Upper lobe of left lung (tissue), 6 donors: ENCODE results near the gene FAM13A. TPM values are rescaled to one million over a fixed set of nuclear protein-coding genes. Genes with fewer than 3 reads are reported as not detected.

Experiments used
- ATAC-seq, 2 donors: fragments of 200-7000 bp; cut with Tn5 transposase; one replicate each; pipeline ENCODE4 v1.9.1; 2022; ENCODE audit warnings: mild to moderate bottlenecking in 2 of 2, moderate library complexity in 2 of 2; ENCODE audit not compliant: low FRiP score in 2 of 2
- DNase-seq, 2 donors: peaks; one replicate each; pipeline ENCODE4 v3.0.0-alpha.2; 2019 to 2020
- H3K27ac ChIP-seq, 4 donors: fragments of 200-600 bp; sonication (generic); one replicate each; pipeline ENCODE4 v1.5.1; 2016 to 2019
- H3K27me3 ChIP-seq, 4 donors: fragments of 200-600 bp; sonication (generic); one replicate each; pipeline ENCODE4 v1.5.1; 2017 to 2019
- H3K36me3 ChIP-seq, 4 donors: fragments of 200-600 bp; sonication (generic); one replicate each; pipeline ENCODE4 v1.5.1; 2016 to 2019
- H3K4me1 ChIP-seq, 4 donors: fragments of 200-600 bp; sonication (generic); one replicate each; pipeline ENCODE4 v1.5.1; 2018 to 2019
- H3K4me3 ChIP-seq, 4 donors: fragments of 200-600 bp; sonication (generic); one replicate each; pipeline ENCODE4 v1.5.1; 2017 to 2019; ENCODE audit warnings: mild to moderate bottlenecking in 2 of 4, moderate library complexity in 1 of 4
- H3K9me3 ChIP-seq, 4 donors: fragments of 200-600 bp; sonication (generic); one replicate each; pipeline ENCODE4 v1.5.1; 2018 to 2019
- CTCF ChIP-seq, 6 experiments: fragments of 450-650 bp in 4 of 6; fragments of 200-600 bp in 2 of 6; sonication (generic) in 2 of 6; IDR thresholded peaks; one replicate each; pipeline ENCODE4 v1.5.1; 2016 to 2019; ENCODE audit warnings: antibody characterized with exemption in 6 of 6
- EP300 ChIP-seq, 4 donors: sonication (generic); formaldehyde crosslinking; IDR thresholded peaks; one replicate each; pipeline ENCODE4 v1.5.1; 2017; ENCODE audit warnings: antibody characterized with exemption in 4 of 4, control low read depth in 2 of 4
- POLR2A ChIP-seq, 4 donors: fragments of 450-650 bp; IDR thresholded peaks; one replicate each; pipeline ENCODE4 v1.5.1; 2016 to 2017; ENCODE audit warnings: antibody characterized with exemption in 4 of 4, mild to moderate bottlenecking in 2 of 4
- POLR2AphosphoS5 ChIP-seq, 2 donors: sonication (generic); formaldehyde crosslinking; IDR thresholded peaks; one replicate each; pipeline ENCODE4 v1.5.1; 2017; ENCODE audit warnings: antibody characterized with exemption in 2 of 2
- WGBS, 2 donors: methylation state at CpG; one replicate each; pipeline ENCODE4 v1.1.5; 2017 to 2018; 5-methylcytosine and 5-hydroxymethylcytosine counted together
- total RNA-seq, 6 donors: library from RNA; depleted of rRNA in 4 of 6; stranded (reverse); fragments of >200 nt in 4 of 6; gene quantifications; one replicate each; pipeline versions ENCODE4 v1.1.0 to v1.2.1, GENCODE V29; 2016 to 2021
- donor health status: DM: no; HTN: no; CAD: no; lungs with moderate emphysema.
- donor health status: DM: no; HTN: yes; CAD: no; lungs with severe emphysema.

FAM13A gene
- 100 to 1,000 TPM in 1 of 6 donors, 10 to 100 TPM in 5; 15.8 to 173 (median 34.1) TPM for total RNA-seq

DNA sequence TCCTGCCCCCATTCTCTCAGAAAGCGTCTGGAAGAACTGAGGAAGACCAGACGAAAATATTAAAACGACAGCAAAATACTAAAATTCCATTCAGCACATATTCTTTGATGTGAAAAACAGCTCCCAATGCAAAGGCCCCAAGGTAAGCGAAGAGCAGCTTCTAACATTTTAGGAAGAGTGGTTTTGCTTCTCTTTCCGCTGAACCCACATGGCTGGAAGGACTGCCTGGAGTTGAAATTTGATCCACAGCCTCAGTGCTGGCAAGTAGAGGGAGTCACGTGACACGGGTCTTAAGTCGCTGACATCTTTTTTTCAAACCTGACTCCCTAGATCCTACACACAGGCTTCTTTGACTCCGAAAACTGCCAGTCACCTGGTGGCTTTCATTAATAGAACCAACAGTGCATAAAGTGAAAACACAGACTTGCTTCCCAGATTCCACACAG, at the start of gene FAM13A:
Gene FAM13A (minus strand): TSS at position 233 of the 446 bp plus-strand sequence. CDS start 221 bp downstream, at position 12.
- peaks cover 0 to 9% (median 2%) of the 10 kb centered on the region in 4 donors for H3K4me1 ChIP-seq
- no peaks in the 10 kb centered on the region for H3K9me3 ChIP-seq
- H3K4me3 ChIP-seq, result peak within 1 kb of the TSS; percentile 9 to 53 (median 39)
- no peaks in the 10 kb centered on the region for H3K36me3 ChIP-seq
- WGBS, 2 donors, result 7 to 15% methylated on average over 9 of the region's 9 CpGs
- H3K27me3 ChIP-seq, result no peaks in the 10 kb centered on the region
- peak; percentile 87 to 95 for ATAC-seq
- peak within 1 kb of the TSS; percentile 37 to 62 (median 59) for H3K27ac ChIP-seq
- TF ChIP-seq EP300 (IDR thresholded peaks at IDR 0.05) (no peak), POLR2AphosphoS5 (IDR thresholded peaks at IDR 0.05) (peak in 1 of 2 donors; percentile 46)
- DNase-seq, result peak in 1 of 2 donors; percentile 89

DNA sequence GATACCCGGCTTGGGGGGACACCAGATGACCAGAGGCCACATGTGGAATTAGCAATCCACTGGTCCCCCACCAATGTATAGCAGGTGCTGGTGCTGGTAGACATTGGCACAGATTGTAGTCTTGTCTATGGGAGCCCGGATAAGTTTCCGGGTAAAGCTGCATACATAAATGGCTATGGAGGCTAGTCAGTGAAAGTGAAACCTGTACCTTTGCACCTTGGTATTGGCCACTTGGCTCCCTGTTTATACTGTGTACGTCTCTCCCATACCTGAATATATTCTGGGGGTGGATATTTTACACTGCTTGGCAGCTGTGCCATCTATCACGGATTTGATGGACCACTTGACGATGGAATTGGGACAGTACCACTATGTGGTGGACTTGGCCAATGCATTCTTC, 48.7 kb upstream of the FAM13A start:
- Histone ChIP-seq H3K36me3 (no peaks in the 10 kb centered on the region), H3K27ac (no peak overlapping the region), H3K4me1 (peaks cover 0 to 9% (median 3%) of the 10 kb centered on the region in 4 donors), H3K27me3 (no peaks in the 10 kb centered on the region), H3K4me3 (no peak overlapping the region), H3K9me3 (no peaks in the 10 kb centered on the region)
- DNase-seq (no peak), ATAC-seq (no peak)
- 83 to 94% methylated on average over 3 to 6 of the region's 6 CpGs for WGBS, 2 donors
- TF ChIP-seq POLR2A (IDR thresholded peaks at IDR 0.05) (no peak), EP300 (IDR thresholded peaks at IDR 0.05) (no peak), POLR2AphosphoS5 (IDR thresholded peaks at IDR 0.05) (no peak), CTCF (IDR thresholded peaks at IDR 0.05) (no peak)

DNA sequence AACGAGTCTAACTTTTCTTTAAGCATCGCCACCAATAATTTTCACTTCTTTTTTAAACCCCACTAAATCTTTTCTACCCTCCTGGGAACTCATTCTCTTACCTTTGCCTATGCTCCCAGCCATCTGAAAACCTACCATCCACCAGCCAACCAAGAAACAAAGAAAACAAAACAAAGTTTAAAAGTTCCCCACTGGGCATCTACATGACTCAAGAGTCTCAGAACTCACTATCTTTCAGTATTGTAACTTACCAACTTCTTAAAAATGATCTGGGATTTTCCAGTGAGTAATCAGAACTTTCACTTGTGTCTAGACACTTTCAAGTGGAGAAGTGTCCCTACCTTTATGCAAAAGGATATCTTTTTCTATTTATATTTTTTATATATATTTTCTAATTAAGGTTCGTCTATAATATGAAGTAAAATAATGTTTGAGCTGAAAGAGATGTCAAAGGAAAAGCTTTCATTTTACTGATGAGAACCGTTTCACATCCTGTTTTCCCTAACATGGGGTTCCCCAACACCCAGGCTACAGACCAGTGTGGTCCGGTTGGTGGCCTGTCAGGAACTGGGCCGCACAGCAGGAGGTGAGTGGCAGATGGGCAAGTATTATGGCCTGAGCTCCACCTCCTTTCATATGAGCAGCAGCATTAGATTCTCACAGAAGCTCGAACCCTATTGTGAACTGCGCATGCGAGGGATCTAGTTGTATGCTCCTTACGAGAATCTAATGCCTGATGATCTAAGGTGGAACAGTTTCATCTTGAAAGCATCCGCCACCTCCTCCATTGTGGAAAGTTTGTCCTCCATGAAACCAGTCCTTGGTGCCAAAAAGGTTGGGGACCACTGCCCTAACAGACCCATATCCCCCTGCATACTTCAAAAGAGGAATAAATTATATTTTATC, 44.5 kb upstream of the FAM13A start:
- Histone ChIP-seq H3K27me3 (no peaks in the 10 kb centered on the region), H3K36me3 (no peaks in the 10 kb centered on the region), H3K9me3 (no peaks in the 10 kb centered on the region), H3K4me1 (no peaks in the 10 kb centered on the region), H3K4me3 (no peak overlapping the region), H3K27ac (no peak overlapping the region)
- ATAC-seq (no peak), DNase-seq (no peak)
- 84 to 86% methylated on average over 11 of the region's 11 CpGs for WGBS, 2 donors
- no peak for TF ChIP-seq POLR2AphosphoS5 (IDR thresholded peaks at IDR 0.05)
- no peak for TF ChIP-seq CTCF (IDR thresholded peaks at IDR 0.05)
- no peak for TF ChIP-seq POLR2A (IDR thresholded peaks at IDR 0.05)
- TF ChIP-seq EP300 (IDR thresholded peaks at IDR 0.05), result no peak

- ATAC-seq (no peak), DNase-seq (no peak)
- Histone ChIP-seq H3K27ac (no peak overlapping the region), H3K4me3 (no peak overlapping the region), H3K9me3 (no peaks in the 10 kb centered on the region), H3K4me1 (no peaks in the 10 kb centered on the region), H3K27me3 (no peaks in the 10 kb centered on the region), H3K36me3 (no peaks in the 10 kb centered on the region)
- WGBS, 2 donors, result 86 to 88% methylated on average over 3 of the region's 3 CpGs
- TF ChIP-seq POLR2AphosphoS5 (IDR thresholded peaks at IDR 0.05) (no peak), POLR2A (IDR thresholded peaks at IDR 0.05) (no peak), CTCF (IDR thresholded peaks at IDR 0.05) (no peak), EP300 (IDR thresholded peaks at IDR 0.05) (no peak)
Measured at GRCh38 chr4:89100853-89101252, 43.9 kb upstream of the FAM13A start.

- H3K4me1 ChIP-seq, result no peaks in the 10 kb centered on the region
- H3K36me3 ChIP-seq, result no peaks in the 10 kb centered on the region
- no peaks in the 10 kb centered on the region for H3K9me3 ChIP-seq
- ATAC-seq (no peak), DNase-seq (no peak)
- H3K27ac ChIP-seq, result no peak overlapping the region
- no peaks in the 10 kb centered on the region for H3K27me3 ChIP-seq
- 94 to 100% methylated on average over 1 of the region's 1 CpG for WGBS, 2 donors
- no peak overlapping the region for H3K4me3 ChIP-seq
- no peak for TF ChIP-seq POLR2AphosphoS5 (IDR thresholded peaks at IDR 0.05)
- TF ChIP-seq POLR2A (IDR thresholded peaks at IDR 0.05), result no peak
- TF ChIP-seq CTCF (IDR thresholded peaks at IDR 0.05), result no peak
- TF ChIP-seq EP300 (IDR thresholded peaks at IDR 0.05), result no peak
Measured at GRCh38 chr4:89099471-89099870, 42.5 kb upstream of the FAM13A start.
